ENCODE results near the gene ENTREP1. TPM values are rescaled to one million over a fixed set of nuclear protein-coding genes. Genes with fewer than 3 reads are reported as not detected.

ENTREP1 gene
- total RNA-seq, 2 donors from 2014 or later: 6.9 to 10.9 TPM

DNA sequence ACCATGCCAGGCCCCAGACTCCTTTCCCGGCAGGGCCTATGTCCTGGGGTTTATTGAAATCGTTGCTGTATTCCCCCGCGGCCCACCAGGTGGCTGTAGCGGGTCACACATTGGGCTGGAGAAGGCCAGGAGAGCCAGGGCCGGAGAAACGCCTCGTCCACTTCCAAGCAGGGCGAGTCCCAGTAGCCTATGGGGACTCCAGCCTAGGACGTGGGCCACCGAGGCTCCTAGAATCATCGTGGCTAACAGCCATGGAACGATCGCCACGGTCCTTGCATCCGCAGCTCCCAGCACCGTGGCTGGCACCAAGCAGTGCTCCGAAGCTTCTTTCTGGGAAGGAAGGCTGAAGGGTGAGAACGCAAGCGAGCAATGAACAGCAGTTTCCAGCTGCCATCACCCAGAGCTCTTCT lies 87.7 kb downstream of the ENTREP1 start:
- Histone ChIP-seq H3K36me3 (replicated peaks in 1 of 2; ENCODE audit: insufficient read depth in 1 of 2, low read depth in 2 of 2) (no peaks in the 10 kb centered on the region), H3K9me3 (no peaks in the 10 kb centered on the region), H3K4me3 (no peak overlapping the region), H3K27me3 (no peaks in the 10 kb centered on the region), H3K4me1 (peaks cover 5% of the 10 kb centered on the region), H3K27ac (no peak overlapping the region)
- WGBS, 2 donors: 20 to 25% methylated on average over 17 to 20 of the region's 20 CpGs
- peak; percentile 66 to 75 (median 68) for DNase-seq
- intact Hi-C loops (cut with DNase I): no loop called here
- no peak for TF ChIP-seq POLR2A (IDR thresholded peaks at IDR 0.05)
- TF ChIP-seq, protein P1, sequence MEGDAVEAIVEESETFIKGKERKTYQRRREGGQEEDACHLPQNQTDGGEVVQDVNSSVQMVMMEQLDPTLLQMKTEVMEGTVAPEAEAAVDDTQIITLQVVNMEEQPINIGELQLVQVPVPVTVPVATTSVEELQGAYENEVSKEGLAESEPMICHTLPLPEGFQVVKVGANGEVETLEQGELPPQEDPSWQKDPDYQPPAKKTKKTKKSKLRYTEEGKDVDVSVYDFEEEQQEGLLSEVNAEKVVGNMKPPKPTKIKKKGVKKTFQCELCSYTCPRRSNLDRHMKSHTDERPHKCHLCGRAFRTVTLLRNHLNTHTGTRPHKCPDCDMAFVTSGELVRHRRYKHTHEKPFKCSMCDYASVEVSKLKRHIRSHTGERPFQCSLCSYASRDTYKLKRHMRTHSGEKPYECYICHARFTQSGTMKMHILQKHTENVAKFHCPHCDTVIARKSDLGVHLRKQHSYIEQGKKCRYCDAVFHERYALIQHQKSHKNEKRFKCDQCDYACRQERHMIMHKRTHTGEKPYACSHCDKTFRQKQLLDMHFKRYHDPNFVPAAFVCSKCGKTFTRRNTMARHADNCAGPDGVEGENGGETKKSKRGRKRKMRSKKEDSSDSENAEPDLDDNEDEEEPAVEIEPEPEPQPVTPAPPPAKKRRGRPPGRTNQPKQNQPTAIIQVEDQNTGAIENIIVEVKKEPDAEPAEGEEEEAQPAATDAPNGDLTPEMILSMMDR (IDR thresholded peaks at IDR 0.05): peak; percentile 39 to 62 (median 58)
- peak; percentile 82 for ATAC-seq

DNA sequence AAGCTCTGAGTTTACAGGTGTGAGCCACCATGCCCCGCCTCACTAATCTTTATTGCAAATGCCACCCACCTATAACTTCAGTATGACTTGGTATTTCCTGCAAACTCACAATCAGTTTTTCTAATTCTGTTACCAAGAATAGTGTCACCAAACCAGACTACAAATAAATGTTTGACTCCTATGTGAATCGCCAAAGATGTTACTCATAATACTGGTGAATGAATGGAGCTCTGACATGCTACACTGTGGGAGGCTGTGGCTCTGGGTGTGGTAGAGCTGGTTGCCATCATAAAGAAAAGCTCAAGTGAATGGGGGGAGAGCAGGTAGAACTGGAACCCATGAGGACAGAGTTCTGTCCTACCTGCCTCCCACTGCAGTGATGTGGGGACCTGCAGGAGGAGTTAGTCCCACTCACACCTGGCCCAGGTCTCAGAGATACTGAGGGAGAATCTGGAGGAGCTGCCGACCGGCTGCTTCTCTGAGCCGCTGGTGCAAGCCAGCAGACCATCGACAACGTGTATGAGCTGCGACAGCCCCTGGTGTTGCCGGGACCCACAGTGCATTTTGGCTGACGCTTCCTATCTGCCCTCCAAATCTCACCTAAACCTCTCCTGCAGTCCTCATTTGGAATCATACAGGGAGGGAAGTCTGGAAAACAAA lies 95.7 kb downstream of the ENTREP1 start:
- 80 to 93% methylated on average over 2 to 10 of the region's 10 CpGs for WGBS, 2 donors
- Histone ChIP-seq H3K27ac (no peak overlapping the region), H3K27me3 (no peaks in the 10 kb centered on the region), H3K4me3 (no peak overlapping the region), H3K9me3 (no peaks in the 10 kb centered on the region), H3K36me3 (replicated peaks in 1 of 2; ENCODE audit: insufficient read depth in 1 of 2, low read depth in 2 of 2) (no peaks in the 10 kb centered on the region), H3K4me1 (no peaks in the 10 kb centered on the region)
- intact Hi-C loops (cut with DNase I): loop anchor here (5.0 kb wide), 2 partner anchors 457 to 497 kb away; no protein-coding TSS in a partner anchor
- DNase-seq: no peak
- ATAC-seq: no peak
- no peak for TF ChIP-seq POLR2A (IDR thresholded peaks at IDR 0.05)
- TF ChIP-seq, protein P1 (IDR thresholded peaks at IDR 0.05): no peak

DNA sequence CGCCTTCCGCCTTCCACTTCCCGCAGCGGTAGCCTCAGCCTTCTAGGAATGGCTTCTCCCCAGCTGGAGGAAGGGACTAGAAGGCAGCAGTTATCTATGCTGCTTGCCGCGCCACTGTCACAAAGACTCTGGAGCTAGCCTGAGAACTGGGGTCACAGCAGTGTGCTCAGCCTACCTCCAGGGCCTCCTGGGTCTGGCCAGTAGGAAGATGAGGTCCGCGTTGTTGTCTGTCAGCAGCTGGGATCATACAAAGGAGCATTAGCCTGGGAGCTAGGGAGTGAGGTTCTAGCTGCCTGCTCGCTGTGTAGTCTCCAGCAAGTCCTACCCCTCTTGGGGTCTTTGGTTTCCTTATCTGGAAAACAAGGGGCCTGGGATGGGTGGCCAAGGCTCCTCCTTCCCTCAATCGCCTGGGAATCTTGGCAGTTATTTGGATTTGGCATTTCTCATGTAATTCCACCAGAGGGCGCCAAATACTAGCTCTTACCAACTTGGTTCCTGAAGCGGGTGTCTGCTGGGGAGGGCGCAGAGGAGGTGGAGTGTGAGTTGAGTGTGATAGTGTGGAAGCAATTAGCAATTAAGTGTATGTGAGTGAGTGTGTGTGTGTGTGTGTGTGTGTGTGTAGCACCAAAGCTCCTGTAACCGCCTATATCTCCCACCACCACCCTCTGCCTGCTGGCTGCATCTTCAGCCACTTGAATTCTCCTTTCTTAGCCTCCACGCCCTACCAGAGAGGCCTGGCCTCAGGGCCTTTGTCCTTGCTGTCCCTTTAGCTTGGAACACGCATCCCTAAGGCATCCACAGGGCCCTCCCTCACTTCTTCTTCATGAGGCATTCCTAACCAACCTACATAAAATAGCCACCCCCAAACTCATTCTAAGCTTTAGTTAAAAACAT lies 97.1 kb downstream of the ENTREP1 start:
- DNase-seq (peak; percentile 52 to 63 (median 58)), ATAC-seq (peak; percentile 68)
- no peaks in the 10 kb centered on the region for H3K36me3 ChIP-seq (replicated peaks in 1 of 2; ENCODE audit: insufficient read depth in 1 of 2, low read depth in 2 of 2)
- H3K4me1 ChIP-seq: no peaks in the 10 kb centered on the region
- intact Hi-C loops (cut with DNase I): loop anchor here (5.0 kb wide), 2 partner anchors 455 to 495 kb away; no protein-coding TSS in a partner anchor
- no peaks in the 10 kb centered on the region for H3K9me3 ChIP-seq
- no peak overlapping the region for H3K4me3 ChIP-seq
- TF ChIP-seq, protein P1 (IDR thresholded peaks at IDR 0.05): peak; percentile 32 to 92 (median 86)
- TF ChIP-seq POLR2A (IDR thresholded peaks at IDR 0.05): no peak
- no peaks in the 10 kb centered on the region for H3K27me3 ChIP-seq
- 44 to 45% methylated on average over 12 to 16 of the region's 16 CpGs for WGBS, 2 donors
- H3K27ac ChIP-seq: no peak overlapping the region

DNA sequence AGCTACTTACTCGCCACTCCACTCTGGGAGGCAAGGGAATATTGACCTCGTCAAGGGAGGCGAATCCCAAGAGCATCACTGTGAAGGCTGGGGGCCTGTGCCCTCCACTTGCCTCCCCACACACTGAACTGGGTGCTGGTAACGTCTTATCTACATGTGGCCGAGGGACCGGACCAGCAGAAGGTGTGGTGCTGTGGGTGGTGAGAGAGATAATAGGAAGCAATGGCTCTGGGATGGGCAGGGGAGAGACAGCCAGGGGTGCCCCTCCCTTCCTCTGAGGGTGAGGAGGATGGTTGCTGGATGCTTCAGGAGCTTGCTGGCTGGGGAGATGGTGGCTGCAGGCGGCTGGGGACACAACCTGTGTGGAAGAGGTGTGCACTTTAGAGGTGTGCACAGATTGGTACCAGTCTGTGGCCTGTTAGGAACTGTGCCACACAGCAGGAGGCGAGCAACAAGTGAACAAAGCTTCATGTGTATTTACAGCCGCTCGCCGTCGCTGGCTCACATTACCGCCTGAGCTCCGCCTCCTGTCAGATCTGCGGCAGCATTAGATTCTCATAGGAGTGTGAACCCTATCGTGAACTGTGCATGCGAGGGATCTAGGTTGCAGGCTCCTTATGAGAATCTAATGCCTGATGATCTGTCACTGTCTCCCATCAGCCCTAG lies 100.3 kb downstream of the ENTREP1 start:
- no peaks in the 10 kb centered on the region for H3K27me3 ChIP-seq
- no peak overlapping the region for H3K4me3 ChIP-seq
- no peaks in the 10 kb centered on the region for H3K9me3 ChIP-seq
- no peaks in the 10 kb centered on the region for H3K4me1 ChIP-seq
- no peaks in the 10 kb centered on the region for H3K36me3 ChIP-seq (replicated peaks in 1 of 2; ENCODE audit: insufficient read depth in 1 of 2, low read depth in 2 of 2)
- no peak overlapping the region for H3K27ac ChIP-seq
- no peak for TF ChIP-seq POLR2A (IDR thresholded peaks at IDR 0.05)
- TF ChIP-seq, protein P1 (IDR thresholded peaks at IDR 0.05): no peak
- ATAC-seq: no peak
- WGBS, 2 donors: 77 to 84% methylated on average over 17 of the region's 17 CpGs
- peak in 1 of 4 donors; percentile 21 for DNase-seq
- intact Hi-C loops (cut with DNase I): no loop called here

Measured in body of pancreas (tissue), 4 donors.